ENCODE results near the gene TIGD4. TPM values are rescaled to one million over a fixed set of nuclear protein-coding genes. Genes with fewer than 3 reads are reported as not detected.
A peak's percentile ranks its signal among the peaks of the same experiment; 100 is the strongest.

The TIGD4 gene
- polyA plus RNA-seq (ENCODE audit: insufficient read length in 4 of 4) = 1 to 10 TPM; 1.6 to 2.4 (median 2.0) TPM

DNA sequence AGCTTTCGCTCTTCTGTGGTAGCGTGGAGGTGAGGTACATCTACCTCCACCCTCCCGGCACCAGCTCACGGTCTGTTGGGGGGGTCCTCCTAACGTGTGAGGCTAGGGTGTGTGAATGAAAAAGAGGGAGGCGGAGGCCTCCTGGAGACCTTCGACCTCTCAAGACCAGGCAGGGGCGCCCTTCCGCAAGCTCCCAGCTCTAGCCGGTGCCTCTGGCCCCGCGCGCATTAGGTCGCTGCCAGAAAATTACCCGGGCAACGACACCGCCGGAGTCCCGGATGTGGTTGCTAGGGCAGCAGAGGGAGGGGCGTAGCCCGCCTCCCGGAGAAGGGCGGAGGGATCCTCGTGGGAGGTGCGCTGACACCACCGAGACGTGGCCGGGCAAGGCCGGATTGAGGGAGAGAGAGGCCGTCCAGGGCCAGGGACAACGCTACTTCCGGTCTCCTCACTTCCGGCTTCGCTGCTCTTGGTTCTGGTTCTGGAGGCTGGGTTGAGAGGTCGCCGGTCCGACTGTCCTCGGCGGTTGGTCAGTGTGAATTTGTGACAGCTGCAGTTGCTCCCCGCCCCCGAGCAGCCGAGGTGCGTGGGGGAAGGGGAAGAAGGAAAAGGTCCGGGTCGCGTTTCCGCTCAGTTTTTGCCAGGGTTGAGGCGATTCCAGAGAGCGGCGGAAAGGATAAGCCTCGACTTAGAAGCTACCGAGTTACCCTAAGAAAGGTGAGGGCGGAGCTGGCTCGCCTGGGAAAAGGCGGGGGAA, at the start of gene TIGD4, which contains the start of gene ARFIP1:
TIGD4 (minus strand) TSS at position 218 of the 754 bp plus-strand sequence. CDS start 8,726 bp downstream, outside the sequence.
ARFIP1 (plus strand) TSS at position 442 of the 754 bp plus-strand sequence. CDS start 49,680 bp downstream, outside the sequence.
- DNase-seq (ENCODE audit: low read depth in 4 of 4, low spot score in 3 of 4) = peak; percentile 89 to 94 (median 92)

DNA sequence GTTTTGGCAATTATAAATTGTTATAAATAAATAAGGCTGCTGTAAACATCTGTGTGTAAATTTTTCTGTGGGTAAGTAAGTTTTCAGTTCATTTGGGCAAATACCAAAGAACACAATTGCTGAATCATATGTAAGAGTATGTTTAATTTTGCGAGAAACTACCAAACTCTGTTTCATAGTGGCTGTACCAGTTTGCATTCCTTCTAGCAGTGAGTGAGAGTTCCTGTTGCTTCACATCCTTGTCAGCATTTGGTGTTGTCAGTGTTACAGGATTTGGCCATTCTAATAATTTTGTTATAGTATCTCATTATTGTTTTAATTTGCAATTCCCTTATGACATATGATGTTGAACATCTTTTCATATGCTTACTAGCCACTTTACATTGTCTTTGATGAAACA, 48.6 kb upstream of the TIGD4 start:
- DNase-seq (ENCODE audit: low read depth in 4 of 4, low spot score in 3 of 4) = no peak

DNA sequence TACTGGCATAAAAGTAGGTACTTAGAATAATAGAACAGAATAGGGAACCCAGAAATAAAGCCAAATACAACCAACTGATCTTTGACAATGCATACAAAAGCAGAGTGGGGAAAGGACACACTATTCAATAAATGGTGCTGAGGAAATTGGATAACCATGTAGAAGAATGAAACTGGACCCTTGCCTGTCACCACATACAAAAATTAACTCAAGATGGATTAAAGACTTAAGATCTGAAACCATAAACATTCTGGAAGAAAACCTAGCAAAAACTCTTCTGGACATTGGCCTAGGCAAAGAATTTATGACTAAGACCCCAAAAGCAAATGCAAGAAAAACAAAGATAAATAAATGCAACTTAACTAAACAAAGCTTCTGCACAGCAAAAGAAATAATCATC, 45.8 kb upstream of the TIGD4 start:
- DNase-seq (ENCODE audit: low read depth in 4 of 4, low spot score in 3 of 4) = no peak

DNA sequence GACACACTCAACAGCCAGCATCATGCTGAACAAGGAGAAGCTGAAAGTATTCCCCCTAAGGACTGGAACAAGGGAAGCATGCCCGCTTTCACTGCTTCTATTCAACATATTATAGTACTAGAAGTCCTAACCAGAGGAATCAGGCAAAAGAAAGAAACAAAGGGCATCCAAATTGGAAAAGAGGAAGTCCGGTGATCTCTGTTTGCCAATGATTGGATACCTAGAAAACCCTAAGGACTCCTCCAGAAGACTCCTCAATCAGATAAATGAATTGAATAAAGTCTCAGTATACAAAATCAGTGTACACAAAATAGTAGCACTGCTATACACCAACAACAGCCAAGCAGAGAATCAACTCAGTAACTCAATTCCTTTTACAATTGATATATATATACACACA, 45.0 kb upstream of the TIGD4 start:
- DNase-seq (ENCODE audit: low read depth in 4 of 4, low spot score in 3 of 4) = no peak

DNA sequence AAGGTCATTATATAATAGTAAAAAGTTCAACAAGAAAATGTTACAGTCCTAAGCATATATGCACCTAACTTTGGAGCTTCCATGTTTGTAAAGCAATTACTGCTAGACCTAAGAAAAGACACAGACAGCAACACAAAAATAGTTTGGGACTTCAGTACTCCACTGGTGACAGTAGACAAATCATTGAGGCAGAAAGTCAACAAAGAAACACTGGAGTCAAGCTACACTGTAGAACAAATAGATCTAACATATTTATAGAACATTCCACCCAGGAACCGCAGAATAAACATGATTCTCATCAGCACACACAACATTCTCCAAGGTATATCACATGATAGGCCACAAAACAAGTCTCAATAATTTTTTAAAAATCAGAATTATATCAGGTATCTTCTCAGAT, 42.8 kb upstream of the TIGD4 start:
- DNase-seq (ENCODE audit: low read depth in 4 of 4, low spot score in 3 of 4) = no peak

DNA sequence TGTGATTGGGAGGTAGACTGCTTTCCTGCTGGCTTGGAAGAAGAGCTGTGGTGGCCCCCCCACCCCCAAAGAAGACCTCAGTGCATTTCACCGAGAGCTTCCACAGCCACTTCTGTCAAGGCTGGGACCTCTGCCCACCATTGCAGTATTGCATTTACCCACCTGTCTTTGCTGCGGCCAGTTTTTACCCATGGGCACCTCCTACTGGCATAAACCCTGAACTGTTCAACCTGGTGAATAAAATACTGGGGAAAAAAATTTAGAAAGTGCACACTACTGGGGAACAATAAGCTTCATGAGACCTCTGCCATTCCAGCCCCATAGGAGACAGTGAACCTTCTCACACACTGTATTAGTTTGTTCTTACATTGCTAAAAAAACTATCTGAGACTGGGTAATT, 40.5 kb upstream of the TIGD4 start:
- DNase-seq (ENCODE audit: low read depth in 4 of 4, low spot score in 3 of 4) = no peak

DNA sequence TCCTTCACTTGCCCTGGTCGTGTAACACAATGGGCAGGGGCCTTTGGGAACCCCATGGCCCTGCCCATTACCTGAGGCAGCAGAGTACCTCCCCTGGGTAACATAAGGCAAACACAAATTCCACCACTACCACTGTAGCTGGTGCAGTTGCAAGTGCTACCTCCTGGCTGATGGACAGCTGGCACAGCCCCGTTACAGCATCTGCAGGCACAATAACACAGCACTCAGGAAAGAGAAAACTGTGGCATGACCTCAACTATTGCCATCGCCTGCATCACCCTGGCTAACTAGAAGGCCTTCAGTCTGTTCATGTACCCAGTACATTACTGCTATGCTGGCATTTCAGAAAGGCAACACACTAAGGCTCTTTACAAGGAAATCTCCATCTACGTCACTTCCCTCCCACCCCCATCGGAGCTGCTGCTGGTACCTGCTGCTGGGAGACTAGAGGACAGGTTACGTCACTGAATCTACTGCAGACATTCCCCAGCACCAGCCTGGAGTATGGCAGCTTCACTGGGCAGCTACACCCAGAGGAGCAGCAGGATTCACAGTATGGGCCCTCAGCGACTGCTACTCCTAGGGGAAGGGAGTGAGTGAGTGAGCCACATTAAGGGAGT, 39.6 kb upstream of the TIGD4 start:
- DNase-seq (ENCODE audit: low read depth in 4 of 4, low spot score in 3 of 4) = no peak

DNA sequence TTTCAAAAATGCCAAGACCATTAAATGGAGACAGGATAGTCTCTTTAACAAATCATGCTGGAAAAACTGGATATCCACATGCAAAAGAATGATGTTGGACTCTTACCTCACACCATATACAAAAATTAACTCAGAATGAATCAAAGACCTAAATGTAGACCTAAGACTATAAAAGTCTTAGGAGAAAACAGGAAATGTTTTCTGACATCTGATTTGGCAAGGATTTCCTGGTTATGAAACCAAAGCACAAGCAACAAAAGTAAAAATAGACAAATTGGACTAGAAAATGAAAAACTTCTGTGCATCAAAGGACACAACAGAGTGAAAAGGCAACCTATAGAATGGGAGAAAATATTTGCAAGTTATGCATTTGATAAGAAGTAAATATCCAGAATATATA, 37.8 kb upstream of the TIGD4 start:
- no peak for DNase-seq (ENCODE audit: low read depth in 4 of 4, low spot score in 3 of 4)

DNA sequence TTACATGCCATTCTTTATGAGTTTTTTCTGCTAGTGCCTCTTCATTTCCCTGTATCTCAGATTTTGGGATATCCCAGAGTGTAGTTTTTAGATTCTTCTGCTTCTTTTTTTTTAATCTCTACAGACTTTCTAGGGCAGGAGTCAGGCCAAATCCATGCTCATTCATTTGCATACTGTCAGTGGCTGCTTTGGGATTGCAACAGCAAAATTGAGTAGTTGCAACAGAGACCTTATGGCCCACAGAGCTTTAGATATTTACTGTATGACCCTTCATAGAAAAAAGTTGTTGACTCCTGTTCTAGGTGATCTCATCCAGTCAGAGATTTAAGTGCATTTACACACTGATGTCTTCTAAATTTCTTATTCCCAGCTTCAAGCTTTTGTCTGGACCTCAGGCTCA, 35.5 kb upstream of the TIGD4 start:
- no peak for DNase-seq (ENCODE audit: low read depth in 4 of 4, low spot score in 3 of 4)

DNA sequence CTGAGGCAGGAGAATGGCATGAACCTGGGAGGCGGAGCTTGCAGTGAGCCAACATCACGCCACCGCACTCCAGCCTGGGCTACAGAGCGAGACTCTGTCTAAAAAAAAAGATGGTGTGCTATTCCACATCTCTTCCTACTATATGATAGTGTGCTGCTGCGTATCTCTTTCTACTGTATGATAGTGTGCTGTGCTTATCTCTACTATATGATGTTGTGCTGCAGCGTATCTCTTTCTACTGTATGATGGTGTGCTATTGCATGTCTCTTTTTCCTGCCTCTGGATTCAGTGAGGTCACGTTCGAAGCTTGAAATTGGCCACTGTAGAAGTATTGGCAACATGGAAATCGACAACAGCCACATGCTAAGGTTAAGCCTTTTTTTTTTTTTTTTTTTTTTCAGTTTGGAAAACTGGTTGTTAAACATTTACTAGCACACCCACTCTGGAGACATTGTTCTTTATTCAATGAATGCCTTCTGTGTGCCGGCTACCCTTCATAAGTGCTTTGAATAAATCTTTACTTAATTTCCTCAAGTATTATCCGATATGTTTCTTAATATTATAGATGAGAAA, 31.3 kb upstream of the TIGD4 start:
- DNase-seq (ENCODE audit: low read depth in 4 of 4, low spot score in 3 of 4) = peak in 1 of 4 donors; percentile 14

DNA sequence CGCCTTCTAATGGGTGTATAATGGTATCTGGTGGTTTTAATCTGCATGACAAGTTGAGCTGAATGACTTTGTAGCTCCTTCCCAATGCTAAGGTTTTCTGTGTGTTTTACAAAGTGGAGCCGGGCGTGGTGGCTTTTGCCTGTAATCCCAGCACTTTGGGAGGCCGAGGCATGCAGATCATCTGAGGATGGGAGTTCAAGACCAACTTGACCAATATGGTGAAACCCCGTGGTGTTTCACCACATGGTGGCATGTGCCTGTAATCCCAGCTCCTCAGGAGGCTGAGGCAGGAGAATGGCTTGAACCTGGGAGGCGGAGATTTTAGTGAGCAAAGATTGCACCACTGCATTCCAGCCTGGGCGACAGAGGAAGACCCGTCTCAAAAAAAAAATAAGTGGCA, 29.1 kb upstream of the TIGD4 start:
- no peak for DNase-seq (ENCODE audit: low read depth in 4 of 4, low spot score in 3 of 4)

DNA sequence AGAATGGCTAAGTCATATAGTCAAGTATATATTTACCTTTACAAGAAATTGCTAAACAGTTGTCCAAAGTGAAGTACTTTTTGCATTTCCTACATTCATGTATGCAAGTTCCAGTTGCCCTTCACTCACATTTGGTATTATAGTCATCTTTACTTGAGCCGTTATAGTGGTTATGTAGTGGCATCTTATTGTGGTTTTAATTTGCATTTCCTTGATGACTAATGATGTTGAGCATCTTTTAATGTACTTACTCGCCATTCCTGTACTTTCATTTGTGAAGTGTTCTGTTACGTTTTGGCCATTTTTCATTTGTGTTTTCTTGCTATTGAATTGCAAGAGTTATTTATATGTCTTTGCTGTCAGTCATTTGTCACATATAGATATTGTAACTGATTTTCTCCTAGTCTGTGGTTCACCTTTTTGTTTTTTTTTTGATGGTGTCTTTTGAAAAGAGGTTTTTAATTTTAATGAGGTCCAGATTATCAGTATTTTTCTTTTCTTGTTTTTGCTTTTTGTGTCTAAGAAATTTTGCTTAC, 27.8 kb upstream of the TIGD4 start:
- DNase-seq (ENCODE audit: low read depth in 4 of 4, low spot score in 3 of 4) = no peak

DNA sequence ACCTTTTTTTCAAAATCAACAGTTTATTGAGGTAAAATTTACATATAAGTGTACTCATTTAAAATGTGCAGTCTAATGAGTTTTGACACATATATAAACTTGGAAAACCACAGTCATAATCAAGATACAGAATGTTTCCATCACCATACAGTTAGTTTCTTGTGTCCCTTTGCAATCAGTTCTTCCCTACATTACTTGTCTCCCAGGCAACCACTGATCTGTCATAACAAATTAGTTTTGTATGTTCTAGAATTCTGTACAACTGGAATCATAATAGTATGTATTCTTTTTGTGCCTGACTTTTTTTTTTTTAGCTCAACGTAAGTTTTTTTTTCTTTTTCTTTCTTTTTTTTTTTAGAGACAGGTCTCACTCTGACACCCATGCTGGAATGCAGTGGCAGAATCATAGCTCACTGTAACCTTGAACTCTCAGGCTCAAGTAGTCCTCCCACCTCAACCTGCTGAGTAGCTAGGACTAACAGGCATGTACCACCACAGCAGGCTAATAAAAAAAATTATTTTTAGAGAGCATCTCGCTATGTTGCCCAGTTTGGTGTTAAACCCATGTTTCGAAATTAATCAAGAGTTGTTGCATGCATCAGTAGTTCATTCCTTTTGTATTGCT, 27.1 kb upstream of the TIGD4 start:
- no peak for DNase-seq (ENCODE audit: low read depth in 4 of 4, low spot score in 3 of 4)

DNA sequence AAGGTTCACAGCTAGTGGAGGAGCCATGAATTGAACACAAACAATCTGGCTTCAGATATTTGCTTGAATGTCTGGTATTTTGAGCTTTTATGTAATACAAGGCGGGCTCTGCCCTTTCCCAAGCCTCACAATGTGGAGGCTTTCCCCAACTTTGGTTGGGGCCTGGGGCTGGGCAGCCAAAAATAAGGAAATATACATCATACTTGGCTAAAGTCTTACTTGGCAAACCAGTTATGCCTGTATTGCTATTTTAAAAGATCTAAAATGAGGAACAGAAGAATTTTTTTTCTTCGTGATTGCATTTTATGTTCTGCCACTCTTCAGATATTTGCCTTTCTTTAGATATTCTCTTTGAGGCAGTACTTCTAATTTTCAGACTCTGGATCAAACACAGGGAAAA, 26.3 kb upstream of the TIGD4 start:
- no peak for DNase-seq (ENCODE audit: low read depth in 4 of 4, low spot score in 3 of 4)

DNA sequence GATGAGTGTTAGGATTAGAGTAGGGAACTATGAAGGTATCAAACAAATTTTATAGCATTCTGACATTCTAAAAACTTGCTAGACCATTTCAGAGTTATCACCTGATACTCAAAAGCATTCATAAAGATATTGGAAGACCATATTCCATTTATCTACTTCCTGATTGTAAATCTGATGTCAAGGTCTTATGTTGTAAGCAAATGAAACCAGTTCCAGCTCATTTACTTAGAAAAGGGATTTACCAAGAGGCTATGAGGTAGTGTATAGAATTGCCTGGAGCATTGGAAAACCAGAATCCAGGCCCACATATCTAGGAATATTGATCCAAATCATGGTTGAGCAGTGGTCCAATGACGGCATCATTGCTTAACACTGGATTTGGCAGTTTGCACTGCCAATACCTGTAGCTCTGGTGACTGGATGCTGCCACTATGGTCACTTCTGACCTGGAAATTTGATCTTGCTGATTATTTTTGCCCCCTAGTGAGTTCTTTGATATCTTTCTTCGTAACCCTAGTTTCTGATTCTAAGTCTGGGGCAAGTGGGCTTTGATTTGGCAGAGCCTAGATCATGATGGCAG, 25.6 kb upstream of the TIGD4 start:
- no peak for DNase-seq (ENCODE audit: low read depth in 4 of 4, low spot score in 3 of 4)

DNA sequence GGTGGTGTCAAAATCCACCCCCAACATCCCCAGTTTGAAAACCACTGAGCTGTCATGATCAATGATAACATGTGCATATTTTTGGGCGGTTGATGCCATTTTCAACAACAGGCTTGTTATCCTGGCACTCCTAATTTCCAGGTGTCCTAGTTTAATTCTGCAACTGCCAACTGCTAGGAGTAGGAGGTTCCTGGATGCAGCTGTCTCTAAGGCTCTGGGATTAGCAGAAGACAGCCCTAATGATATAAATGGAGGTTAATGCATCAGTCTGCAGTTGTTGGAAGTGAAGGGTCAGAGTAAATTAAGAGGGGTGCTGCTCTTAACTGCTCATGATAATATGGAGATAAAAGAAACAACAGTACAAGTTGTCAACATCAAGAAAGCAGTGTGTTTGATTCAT, 24.0 kb upstream of the TIGD4 start:
- DNase-seq (ENCODE audit: low read depth in 4 of 4, low spot score in 3 of 4) = no peak

DNA sequence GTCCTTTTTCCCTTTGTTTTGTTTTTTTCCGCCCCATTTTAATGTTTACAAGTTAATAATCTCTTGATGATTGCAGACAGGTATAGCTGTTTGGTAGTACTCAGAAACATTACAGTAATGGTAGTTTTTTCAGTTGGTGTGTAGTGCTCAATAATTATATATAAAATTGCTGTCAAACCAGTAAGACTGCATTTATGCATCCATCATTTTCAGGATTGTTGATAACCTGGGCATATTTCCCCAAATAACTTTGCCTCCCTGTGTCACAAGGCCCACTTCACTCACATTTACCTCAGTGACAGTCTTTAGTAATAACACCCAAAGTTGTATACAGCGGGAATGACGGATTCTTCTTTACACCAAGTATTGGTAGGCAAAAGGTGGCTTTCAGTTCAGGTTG, 16.4 kb upstream of the TIGD4 start:
- no peak for DNase-seq (ENCODE audit: low read depth in 4 of 4, low spot score in 3 of 4)

DNA sequence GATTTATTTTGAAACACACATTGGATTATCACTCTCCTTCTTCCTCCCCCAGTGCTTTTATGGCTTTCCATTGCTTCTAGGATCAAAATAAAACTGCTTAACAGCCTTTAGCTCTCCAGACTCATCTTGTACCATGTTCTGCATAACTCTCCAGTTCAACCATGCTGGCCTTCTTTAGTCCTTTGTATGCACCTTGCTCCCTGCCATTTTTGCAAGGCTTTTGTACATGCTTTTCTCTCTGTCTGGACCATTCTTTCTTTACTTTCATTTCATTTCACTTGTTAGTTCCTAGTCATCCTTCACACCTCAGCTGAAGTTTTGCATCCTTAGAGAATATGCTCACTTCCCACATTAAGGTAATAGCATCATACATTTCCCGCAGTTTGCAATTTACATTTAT, 7.1 kb upstream of the TIGD4 start:
- no peak for DNase-seq (ENCODE audit: low read depth in 4 of 4, low spot score in 3 of 4)

DNA sequence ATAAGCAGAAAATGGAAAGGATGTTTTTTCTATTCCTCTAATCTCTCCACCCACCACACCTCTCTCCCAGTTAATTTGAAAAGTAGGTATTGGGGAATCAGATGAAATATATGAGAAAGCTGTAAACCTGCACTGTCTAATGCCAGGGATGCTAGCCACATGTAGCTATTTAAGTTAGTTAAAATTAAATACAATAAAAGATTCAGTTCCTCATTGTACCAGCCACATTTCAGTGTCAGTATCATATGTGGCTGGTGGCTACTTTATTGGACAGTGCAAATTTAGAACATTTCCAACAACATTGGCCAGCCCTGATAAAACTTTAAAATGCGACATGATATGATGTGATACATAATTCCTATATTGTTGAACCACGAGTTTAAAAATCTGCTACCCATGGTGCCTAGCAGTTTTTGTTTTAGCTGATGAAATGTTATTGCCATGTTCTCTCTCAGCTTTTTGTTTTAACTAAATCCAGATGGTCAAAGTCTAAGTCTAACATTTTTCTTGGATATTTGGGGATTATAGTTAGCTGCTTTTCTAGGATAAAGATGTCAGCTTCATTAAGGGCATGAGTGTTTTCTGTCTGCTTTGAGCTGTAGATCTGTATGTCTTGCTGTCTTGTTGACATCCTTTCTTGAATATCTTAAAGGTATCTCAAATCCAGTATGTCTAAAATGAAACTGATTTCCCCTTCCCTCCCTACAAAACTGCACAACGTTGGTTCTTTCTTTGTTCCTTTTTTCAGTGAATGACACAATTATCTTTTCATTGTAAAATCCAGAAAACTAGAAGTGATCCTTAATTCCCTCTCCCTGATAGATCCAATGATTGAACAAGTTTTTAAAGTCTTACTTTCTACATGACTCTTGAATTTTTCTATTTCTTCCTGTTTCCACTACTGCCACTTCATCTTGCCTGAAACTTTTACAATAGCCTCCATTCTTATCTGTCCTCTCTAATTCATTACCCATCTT, 6.4 kb upstream of the TIGD4 start:
- DNase-seq (ENCODE audit: low read depth in 4 of 4, low spot score in 3 of 4) = no peak

Data from right renal pelvis (tissue), 4 donors.